IPS-18a (cell line): ENCODE data around the gene ARHGEF35.
"Not testable (repeated sequence)": the region's sequence is repeated elsewhere in the genome, so short reads cannot be mapped to it uniquely, and the experiment has no call there.

Experiments
- H3K27ac ChIP-seq: one replicate; pipeline ENCODE4 v1.5.1; 2013; ENCODE audit warnings: low read length
- H3K27me3 ChIP-seq: one replicate; pipeline ENCODE4 v1.6.1; 2013; ENCODE audit warnings: mild to moderate bottlenecking, low read length; ENCODE audit not compliant: control insufficient read depth, insufficient read depth
- H3K36me3 ChIP-seq: one replicate; pipeline ENCODE4 v1.6.1; 2013; ENCODE audit warnings: low read depth, low read length; ENCODE audit not compliant: control insufficient read depth
- H3K4me1 ChIP-seq: one replicate; pipeline ENCODE4 v1.6.1; 2013; ENCODE audit warnings: low read depth, low read length; ENCODE audit not compliant: control insufficient read depth
- H3K4me3 ChIP-seq: one replicate; pipeline ENCODE4 v1.5.1; 2013; ENCODE audit warnings: low read length
- H3K9ac ChIP-seq: one replicate; pipeline ENCODE4 v1.6.1; 2013; ENCODE audit warnings: mild to moderate bottlenecking, low read length, moderate library complexity
- H3K9me3 ChIP-seq: one replicate; pipeline ENCODE4 v1.6.1; 2013; ENCODE audit warnings: low read depth, low read length; ENCODE audit not compliant: control insufficient read depth

ARHGEF35 gene

DNA sequence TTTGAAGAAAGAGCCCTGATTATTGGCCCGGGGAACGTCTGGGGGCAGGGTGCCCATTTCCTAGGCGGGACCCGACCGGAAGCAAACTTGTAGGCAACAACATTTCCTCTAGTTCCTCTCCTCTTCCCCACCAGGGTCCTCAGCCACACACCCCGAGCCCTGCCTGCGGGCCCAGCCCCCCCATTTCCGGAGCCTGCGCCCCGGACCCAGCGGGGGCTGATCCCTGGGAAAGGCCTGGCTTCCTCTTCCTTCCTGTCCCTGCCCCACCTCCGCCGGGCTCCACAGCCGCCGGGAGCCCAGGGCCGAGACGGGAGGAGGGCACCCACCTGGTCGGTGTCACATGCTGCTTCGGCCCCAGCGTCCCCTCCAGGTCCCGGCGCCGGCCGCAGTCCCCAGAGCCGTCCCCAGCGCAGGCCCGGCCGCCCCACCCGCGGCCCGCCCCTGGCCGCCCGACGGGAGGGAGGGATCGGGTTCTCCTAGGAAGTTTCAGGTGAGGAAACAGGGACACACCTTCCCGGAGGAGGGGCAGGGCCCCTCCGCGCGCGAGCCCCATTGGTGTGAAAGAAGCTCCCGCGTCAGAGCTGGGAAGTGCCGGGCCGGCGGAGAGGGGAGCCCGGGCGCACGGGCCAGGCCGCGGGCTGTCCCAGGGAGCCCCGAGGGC, at the start of gene ARHGEF35:
ARHGEF35 (minus strand) TSS at position 622 of the 661 bp plus-strand sequence. CDS start 7,450 bp downstream, outside the sequence.
- H3K9me3 ChIP-seq, H3K4me3 ChIP-seq, H3K27me3 ChIP-seq, H3K9ac ChIP-seq, H3K27ac ChIP-seq, H3K4me1 ChIP-seq, H3K36me3 ChIP-seq: not testable (repeated sequence)

DNA sequence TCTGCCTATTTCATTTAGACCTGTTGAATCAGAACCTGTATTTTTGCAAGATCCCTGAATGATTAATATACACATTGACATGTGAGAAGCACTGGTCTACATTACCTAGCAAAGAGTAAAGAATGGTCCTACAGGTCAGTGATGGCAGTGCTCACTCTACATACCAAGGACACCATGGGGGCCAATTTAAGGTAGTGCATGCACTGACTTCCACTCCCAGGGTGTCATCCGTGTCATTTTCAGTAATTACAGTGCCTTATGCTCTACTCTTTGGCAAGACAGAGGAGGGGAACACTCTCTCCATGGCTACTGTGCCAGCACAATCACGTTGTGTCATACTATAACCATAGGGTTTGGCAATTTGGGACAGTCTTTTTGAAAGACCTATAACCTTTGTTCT, 49.7 kb upstream of the ARHGEF35 start:
- H3K9me3 ChIP-seq, H3K4me3 ChIP-seq, H3K4me1 ChIP-seq, H3K27ac ChIP-seq, H3K9ac ChIP-seq, H3K36me3 ChIP-seq, H3K27me3 ChIP-seq: not testable (repeated sequence)

DNA sequence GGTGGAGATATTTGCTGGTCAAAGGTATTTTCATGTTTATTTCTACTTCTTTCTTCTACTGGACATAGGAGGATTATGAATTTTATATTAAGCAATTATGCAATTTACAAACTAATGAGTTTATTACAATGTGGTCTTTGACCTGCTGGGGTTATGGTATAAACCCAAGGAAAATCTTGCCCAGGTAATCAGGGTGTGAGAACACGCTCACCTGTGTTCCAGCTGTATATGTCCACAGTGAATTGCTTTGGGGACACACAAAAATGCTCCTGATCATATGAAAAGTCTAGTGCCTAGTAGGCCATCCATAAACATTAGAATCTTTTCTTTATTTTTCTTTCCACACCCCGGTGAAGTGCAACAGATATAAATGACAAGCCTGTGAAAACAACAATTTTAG, 43.7 kb upstream of the ARHGEF35 start, which contains the start of gene OR2A42:
OR2A42 (minus strand) TSS at position 241 of the 400 bp plus-strand sequence. CDS start 6,762 bp downstream, outside the sequence.
- H3K36me3 ChIP-seq, H3K27ac ChIP-seq, H3K9me3 ChIP-seq, H3K9ac ChIP-seq, H3K4me3 ChIP-seq, H3K27me3 ChIP-seq, H3K4me1 ChIP-seq: not testable (repeated sequence)

DNA sequence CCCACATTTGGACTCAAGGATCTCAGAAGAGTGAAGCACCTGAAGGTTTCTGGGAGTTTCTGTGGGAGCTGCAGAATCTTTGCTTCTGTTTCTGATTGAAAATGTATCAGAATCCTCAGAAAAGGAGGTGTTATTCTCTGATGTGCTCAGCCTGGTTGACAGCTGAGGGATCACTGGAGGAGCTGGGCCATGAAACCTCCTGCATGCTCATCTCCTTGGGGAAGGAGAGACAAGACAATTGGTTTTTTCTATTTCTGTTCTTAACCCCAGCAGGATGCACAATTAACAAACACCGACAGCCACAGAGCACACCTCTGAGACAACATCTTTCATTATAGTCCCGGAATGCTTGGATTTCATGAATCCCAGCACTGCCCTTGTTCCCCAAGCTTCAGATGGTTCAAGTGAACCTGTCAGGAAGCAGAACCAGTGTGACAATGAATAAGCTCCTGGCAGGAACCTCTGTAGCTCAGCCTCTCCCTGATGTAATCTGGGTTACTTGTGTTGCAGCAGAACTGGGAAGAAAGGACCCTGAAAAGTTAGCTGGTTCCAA, 43.0 kb upstream of the ARHGEF35 start:
- H3K36me3 ChIP-seq, H3K27ac ChIP-seq, H3K9me3 ChIP-seq, H3K9ac ChIP-seq, H3K4me1 ChIP-seq, H3K4me3 ChIP-seq, H3K27me3 ChIP-seq: not testable (repeated sequence)

DNA sequence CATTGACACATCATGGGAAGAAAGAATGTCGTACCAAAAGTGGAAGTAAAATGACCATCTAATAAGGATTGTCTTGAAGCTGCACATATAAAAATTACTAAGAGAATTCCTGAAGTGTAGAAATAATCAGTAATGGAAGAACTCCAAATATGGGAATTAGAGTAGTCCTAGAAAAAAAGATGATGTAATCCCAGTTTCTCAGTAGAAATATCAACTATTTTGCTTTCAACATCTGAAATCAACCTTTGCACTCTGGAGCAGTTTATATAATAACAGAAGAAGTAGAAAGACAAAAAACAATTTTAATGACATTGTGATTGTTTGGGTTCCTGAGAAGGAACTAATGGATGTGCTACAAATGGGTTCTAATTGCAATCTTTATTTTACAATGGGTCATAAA, 37.4 kb upstream of the ARHGEF35 start:
- H3K27me3 ChIP-seq, H3K27ac ChIP-seq, H3K4me3 ChIP-seq, H3K4me1 ChIP-seq, H3K36me3 ChIP-seq, H3K9me3 ChIP-seq, H3K9ac ChIP-seq: not testable (repeated sequence)

DNA sequence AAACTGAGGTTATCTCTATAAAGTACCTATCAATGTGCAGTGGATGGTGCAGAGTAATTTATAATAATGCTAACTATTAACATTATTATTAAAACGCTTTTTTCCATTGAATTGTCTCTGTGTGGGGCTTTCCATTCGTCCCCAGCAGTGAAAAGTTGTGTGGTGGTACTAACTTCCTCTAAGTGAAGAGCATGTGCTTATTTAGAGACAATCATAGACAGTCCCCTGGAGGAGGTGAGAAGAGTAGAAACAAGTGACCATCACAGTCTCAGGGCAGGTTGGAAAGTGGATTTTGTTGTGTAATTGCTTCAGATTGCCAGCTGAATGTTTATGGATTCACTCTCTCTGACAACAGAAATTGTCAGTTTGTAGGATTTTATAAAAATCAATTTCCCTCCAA, 35.4 kb upstream of the ARHGEF35 start:
- not testable (repeated sequence) for H3K27ac ChIP-seq, H3K9ac ChIP-seq, H3K4me3 ChIP-seq, H3K27me3 ChIP-seq, H3K9me3 ChIP-seq, H3K36me3 ChIP-seq, H3K4me1 ChIP-seq

DNA sequence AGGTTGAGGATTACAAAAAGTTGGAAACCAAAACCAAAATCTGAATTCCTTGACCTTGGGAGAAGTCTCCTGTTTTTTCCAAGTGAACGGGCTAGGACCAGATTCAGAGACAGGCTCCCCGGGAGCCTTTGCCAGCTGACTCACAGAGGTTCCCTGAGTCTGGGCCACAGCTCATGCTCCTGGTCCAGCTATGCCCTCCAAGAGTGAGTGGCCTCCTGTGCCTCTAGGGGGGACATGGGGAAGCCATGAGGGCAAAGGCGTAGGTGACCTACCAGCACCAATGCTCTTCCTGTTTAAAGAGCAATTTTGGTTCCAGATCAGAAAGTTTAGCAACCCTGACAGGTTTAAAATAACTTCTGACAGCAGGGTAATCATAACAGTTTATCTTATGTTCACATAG, 33.2 kb upstream of the ARHGEF35 start:
- not testable (repeated sequence) for H3K4me1 ChIP-seq, H3K36me3 ChIP-seq, H3K4me3 ChIP-seq, H3K27ac ChIP-seq, H3K27me3 ChIP-seq, H3K9ac ChIP-seq, H3K9me3 ChIP-seq

DNA sequence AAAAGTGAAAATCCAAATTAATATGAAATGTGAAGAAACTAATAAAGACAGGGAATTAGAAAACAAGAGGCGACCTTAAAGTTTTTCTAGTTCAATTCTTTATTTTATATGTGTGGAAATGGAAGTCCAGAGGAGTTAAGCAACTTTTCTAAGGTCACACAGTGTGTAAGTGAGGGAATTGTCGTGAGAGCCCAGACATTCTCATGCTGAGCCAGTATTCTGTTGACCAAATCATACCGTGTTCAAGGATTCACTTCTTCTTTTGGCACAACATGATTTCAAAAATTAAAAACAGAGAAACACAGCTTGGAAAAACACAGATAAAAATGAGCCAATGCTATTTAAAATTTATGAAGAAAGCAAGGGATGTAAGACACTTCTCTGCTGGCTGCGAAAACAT, 31.2 kb upstream of the ARHGEF35 start:
- not testable (repeated sequence) for H3K27ac ChIP-seq, H3K4me1 ChIP-seq, H3K4me3 ChIP-seq, H3K27me3 ChIP-seq, H3K9me3 ChIP-seq, H3K36me3 ChIP-seq, H3K9ac ChIP-seq

DNA sequence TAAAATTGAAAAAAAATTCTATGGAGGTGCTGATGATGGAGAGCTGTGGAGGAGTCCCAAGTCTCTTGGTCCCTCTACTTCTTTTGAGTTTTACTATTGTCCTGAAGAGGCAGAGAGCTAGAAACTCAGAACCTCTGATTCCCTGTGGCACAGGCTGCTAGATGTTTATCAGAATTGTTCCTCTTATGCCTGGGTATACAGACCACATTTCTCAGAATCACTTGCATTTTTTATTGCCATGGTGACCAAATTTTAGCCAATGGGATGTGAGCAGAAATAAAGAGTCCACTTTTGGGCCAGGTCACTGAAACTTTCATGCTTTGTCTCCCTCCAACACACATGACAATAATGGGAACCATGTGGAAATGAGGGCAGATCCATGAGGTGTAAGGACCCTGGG, 28.0 kb upstream of the ARHGEF35 start:
- H3K27ac ChIP-seq, H3K4me3 ChIP-seq, H3K27me3 ChIP-seq, H3K36me3 ChIP-seq, H3K4me1 ChIP-seq, H3K9me3 ChIP-seq, H3K9ac ChIP-seq: not testable (repeated sequence)

DNA sequence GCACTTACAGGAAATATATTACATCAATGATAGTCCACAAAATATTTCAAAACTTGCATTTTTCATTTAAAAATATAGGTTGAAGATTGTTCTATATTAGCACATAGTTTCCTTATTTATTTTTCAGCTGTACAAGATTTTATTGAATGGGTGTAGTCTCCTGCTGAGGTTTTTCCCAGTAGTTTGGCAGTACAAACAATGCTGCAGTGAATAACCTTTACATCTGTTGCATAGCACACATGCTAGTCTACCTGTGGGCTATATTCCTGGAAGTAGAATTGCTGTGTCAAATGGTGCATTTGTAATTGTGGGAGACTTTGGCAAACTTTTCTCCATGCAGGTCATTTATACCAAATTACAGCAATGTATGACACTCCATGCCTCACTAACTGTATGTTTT, 24.9 kb upstream of the ARHGEF35 start:
- not testable (repeated sequence) for H3K27ac ChIP-seq, H3K9me3 ChIP-seq, H3K4me3 ChIP-seq, H3K4me1 ChIP-seq, H3K27me3 ChIP-seq, H3K36me3 ChIP-seq, H3K9ac ChIP-seq

DNA sequence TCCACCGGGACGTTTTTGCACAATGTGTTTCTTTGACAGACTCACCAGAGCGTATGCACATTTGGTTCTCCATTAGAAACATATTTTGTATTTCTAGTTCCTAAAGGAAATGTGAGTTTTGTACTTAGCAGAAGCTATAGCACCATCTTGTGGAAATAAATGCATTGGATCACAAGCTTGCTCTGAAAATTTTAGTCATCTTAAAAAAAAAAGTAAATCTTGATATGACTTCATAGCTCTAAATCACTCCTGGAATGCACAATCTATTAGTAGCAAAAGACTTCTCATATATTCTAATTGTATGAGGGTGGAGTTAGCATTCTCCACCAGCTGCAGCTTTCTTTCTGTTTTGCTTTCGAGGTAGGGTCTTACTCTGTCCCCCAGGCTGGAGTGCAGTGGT, 23.5 kb upstream of the ARHGEF35 start:
- not testable (repeated sequence) for H3K9ac ChIP-seq, H3K4me1 ChIP-seq, H3K27me3 ChIP-seq, H3K36me3 ChIP-seq, H3K4me3 ChIP-seq, H3K9me3 ChIP-seq, H3K27ac ChIP-seq

DNA sequence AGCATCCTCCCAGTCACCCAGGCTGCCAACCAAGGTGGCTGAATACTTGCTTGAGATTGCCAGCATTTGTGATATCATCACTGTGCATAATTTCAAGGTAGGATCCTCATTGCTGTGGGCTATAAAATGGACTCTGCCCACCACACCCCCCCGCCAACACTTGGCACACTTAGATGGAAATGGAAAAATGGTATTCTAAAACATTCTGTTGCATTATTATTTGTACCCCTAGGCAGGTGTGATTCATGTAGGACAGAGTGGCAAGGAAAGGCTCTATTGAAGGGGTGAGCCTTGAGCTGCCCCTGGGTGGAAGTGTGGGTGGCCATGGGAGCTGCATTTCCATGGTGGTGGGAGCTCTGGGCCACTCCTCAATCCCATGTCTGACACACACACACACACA, 22.9 kb upstream of the ARHGEF35 start:
- not testable (repeated sequence) for H3K9ac ChIP-seq, H3K9me3 ChIP-seq, H3K27me3 ChIP-seq, H3K4me3 ChIP-seq, H3K27ac ChIP-seq, H3K36me3 ChIP-seq, H3K4me1 ChIP-seq
